T-helper 9 cell (primary cell): ENCODE measurements around the gene CAPN10.
A peak's percentile ranks its signal among the peaks of the same experiment; 100 is the strongest.

Source experiments
- DNase-seq: peaks from one replicate; pipeline ENCODE4 v3.0.0-alpha.2; 2020

Gene CAPN10

DNA sequence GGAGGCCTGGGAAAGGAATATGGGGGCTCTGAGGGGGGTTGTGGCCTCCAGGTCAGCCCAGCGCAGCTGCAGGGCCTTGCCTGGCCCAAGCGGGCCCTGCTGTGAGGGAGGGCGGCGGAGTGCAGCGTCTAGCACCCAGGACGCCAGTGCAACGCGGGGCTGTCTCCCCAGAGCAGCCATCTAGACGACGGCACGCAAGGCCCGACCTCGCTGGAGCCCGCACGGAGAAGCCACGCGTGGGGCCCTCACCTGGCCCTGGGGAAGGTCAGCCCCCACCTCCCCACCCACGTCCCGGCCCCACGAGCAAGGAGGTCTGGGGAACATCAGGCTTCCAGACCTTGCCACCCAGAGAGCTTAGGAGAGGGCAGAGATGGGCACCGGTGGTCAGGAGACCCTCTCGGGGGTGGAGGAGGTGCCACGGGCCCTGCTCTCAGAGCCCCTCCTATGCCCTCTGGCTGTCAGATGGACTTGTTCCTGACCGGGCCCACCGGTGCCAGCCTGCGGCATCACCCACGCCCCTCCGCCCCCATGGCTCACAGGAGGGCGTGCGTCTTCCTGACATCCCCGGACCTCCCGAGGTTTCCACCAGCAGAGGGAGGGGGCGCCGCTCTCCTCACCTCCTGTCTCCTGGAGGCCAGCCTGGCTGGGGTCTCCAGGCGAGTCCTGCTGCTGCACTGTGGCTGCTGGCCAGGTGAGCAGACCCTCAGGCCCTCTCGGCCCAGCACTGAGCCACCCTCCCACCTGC, 55.7 kb downstream of the CAPN10 start:
- no peak for DNase-seq

DNA sequence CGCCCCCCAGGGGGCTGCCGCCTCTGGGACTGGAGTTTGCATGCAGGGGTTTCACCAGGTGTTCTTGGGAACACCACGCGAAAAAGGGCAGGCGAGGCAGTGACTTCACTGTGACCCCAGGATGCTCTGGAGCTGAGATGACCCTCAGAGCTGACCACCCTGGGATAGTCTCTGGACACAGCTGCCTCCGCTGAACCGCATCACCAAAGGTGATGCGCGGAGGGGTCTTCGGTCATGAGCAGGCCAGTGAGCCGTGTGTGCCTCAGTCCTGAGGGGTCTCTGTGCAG, 56.2 kb downstream of the CAPN10 start:
- DNase-seq: no peak

DNA sequence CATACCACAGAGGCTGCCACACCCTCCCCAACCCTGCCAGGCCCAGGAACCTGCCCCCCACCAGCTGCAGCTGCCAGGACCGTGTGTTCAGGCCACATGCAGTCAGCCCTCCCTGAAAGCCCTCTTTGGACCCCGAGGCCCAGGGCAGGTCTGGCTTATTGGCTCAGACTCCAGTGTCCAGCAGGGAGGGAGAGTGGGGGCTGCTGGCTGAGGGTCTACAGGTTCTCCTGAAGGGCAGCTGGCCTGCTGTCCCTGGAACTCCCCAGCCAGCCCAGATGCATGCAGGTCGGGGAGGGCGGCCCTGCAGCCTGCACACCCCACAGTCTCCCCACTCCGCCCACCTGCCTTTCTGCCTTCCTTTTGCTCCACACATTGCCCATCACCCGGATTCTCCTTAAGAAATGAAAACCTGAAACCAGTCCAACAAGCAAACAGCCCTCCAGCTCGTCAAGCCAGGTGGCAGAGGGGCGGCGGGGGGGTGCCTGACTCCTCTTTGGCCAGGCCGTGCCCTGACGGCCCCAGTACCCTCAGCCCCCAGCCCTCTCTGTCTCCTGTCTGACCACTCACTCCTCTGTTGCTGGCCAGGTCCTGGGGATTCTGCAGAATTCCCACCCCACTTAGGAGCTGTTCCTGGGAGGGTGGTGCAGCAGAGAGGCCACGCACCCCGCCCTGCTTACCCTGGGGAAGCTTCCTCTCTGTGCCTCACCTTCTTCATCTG, 56.7 kb downstream of the CAPN10 start:
- no peak for DNase-seq

DNA sequence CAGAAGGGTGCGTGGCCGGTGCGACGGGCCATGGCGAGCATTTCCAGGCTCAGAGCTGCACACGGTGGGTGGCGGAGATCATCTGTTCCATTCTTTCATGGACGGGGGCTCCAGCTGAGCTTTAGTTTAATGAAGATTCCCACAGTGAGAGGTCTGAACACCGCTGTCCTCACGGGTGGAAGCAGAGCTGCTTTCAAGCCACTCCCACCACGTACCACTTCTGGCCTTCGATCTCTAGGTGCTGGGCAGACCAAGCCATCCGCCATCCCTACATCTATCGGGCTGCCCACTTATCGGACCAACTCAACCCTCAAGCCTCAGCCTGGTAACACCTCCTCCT, 57.2 kb downstream of the CAPN10 start:
- DNase-seq: no peak

DNA sequence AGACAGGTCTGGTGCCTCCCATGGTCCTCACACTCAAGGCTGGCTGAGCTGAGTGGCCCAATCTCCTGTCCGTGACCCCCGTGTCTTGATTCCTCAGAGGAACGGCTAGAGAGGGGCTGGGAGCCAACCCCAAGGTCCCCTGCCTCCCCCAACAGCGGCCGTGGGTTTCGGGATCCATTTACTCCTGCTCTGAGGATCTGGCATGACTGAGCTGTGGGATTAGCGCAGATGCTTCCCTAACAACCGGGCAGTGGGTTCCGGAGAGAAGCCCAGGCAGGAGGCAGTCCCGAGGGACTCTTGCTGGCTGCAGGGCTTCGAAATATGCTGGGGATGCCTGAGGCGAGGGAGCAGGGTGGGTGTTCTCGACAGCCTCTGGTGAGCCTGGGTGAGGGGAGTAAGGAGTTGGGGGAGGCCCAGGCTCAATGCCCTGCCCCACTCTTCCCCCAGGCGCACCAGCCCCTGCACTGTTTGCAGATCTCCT, 57.7 kb downstream of the CAPN10 start:
- DNase-seq: no peak

DNA sequence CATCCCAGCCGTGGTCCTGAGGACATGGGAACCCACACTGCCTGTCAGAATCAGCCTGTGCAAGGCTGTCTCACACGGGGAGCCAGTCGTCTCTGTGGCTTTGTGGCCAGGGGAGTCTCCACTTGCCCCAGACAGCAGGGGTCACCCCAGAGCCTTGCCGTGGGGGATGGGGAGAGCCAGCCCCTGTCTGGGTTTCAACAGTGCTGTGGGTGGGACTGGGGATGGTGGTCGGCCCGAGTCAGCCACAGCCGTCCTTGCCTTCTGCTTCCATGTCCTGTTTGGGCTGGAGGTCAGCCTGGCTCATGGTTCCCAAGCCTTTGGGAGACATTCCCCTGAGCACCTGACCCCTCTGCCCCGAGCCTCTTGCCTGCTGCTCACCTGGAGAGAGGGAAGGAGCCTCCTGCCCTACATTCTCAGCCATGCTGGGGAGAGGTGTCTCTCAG, 58.3 kb downstream of the CAPN10 start:
- DNase-seq: no peak

DNA sequence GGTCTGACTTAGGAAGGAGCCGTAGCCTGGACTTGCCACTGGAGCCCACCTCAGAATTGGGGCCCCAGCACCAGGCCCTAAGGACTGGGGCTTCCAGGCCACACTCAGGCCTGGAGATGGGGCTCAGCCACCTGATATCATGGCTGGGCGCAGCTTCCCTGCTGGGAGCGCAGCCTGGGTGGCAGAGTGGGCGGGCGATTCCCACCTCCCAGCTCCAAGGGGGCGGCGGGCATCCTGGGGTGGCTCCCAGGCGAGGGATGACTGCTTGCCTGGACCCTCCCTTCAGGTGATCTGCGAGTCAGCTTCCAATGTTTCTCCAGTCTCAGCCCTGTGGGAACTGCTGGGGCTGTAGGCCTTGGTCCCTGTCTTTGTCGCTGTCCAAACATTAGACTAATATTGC, 58.8 kb downstream of the CAPN10 start:
- no peak for DNase-seq

DNA sequence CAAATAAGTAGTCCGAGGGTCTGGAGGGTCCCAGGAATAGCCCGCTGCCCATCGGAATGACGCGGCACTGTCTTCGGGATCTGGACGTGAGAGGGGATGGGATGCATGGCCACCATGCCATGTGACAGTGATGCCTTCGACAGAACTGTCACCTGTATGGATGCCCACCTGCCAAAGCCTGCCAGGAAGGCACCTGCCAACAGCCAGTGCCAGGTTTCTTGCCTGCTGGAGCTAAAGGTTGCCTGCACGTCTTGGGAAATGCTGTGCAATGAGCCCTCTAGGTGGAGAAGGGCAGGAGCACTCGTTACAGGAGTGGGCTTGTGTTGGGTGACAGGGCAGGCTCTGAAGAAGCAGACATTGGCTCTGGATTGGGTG, 59.3 kb downstream of the CAPN10 start:
- no peak for DNase-seq

DNA sequence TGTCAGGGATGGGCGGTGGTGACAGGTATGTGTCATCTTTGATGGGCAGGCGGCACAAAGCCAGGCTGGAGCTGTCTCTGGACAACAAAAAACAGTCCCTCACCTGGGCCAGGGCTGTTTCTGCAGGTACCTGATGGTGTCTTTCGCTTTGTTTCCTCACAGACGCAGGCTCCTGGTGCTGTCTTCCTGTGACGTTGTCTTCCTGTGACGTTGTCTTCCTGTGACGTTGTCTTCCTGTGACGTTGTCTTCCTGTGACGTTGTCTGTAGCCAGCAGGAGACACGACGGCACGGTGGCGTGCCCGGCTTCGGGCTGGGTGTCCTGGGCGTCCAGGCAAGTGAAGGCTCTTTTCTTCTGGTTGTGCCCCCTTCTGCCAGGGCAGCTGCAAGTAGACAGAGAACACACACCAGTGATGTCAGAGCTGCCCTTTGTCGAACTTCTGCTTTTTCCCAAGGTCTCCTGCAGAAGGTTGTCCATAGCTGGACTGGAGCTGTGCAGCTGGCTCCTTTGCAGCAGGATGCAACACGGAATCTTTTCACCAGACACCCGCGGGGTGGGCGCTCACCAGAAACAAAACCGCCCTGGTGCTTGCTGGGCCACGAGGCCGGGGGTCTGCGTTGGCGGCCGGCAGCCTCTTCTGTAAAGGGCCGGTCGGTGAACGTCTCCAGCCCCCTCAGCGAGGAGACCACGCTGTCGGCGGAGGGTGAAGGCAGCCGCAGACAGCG, 59.8 kb downstream of the CAPN10 start:
- peak; percentile 16 for DNase-seq

DNA sequence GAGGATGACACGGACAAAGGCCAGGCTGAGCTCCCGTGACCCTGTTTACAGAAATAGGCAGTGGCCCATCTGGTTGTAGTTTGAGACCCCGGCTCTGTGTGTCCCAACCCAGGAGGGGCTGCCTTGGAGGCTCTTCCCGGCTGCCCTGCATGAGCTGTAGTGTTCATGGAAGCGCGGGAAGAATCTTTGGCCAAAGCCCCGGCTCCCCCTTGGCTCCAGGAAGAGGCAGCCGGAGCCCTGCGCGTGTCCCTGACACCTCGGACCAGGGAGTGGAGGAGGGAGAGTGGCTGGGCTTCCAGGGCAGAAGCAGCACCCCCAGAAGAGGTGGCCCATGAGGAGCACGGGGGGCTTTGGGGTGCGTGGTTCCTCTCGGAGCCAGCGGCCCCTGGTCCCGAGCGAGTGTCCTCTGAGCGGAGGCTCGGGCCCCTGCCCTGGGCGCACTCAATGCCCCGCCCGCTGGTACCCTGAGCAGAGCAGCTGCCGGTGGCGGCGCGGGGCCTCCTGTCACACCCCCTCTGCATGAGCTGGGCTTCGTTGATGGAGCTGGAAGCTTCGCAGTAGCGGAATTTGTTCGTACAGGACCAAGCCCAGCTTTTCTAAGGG, 60.5 kb downstream of the CAPN10 start:
- no peak for DNase-seq

DNA sequence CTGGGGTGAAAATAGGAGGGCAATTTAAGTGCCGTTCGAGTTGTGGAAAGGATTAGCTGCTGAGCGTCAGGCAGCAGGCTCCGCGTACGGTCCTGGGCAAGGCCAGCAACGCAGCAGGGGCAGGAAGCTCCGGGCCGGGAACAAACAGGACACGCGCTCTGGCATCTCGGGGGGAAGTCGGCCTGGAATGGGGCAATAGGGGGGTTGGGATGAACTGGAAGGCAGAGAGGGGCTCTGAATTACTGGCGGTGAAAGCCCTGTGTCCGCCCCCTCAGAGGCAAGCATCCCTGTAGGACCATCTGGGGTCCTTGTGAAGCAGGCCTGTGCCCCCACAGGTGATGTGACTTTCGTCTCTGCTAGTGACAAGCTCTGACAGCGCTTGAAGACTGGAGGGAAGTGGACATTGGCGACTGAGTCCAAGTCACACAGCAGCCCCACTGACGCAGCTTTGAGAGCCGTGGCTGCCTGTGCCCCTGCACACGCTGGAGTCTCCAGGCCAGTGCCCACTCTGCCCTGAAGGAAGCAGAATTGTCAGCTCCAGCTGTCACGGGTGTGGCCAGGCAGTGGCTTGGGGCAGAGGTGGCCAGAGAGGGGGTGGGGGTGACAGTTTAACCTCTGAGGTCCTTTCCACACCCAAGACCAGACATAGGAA, 61.1 kb downstream of the CAPN10 start:
- DNase-seq: no peak

DNA sequence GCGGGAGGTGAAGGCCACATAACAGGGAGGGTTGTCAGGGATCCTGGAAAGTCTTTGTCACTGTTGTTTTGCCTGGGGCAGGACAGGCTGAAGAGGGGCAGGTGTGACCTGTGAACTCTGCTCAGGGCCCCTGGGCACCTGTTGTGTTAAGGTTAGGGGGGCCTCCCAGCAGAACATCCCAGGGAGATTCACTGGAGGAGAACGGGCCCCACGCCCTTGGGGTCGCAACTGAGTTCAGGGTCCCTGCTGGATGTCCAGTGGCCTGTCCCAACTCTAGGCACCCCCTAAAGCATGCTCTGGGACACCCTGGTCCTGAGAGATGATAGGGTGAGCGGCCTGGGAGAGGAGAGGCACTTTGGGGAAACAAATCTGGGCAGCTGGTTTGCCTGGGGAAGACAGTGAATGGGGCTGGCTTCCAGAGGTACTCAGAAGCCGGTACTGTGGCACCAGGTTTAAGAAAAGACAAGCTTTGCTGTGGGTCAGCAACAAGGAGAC, 61.7 kb downstream of the CAPN10 start:
- no peak for DNase-seq
